HuH-7 (cell line): Measurements from ENCODE around the gene GOLGA6L7.
"Not testable (repeated sequence)": the region's sequence is repeated elsewhere in the genome, so short reads cannot be mapped to it uniquely, and the experiment has no call there.

Source experiments
- DNase-seq: peaks from one replicate; pipeline ENCODE4 v3.0.0; 2011; ENCODE audit warnings: low spot score

The GOLGA6L7 gene, protein sequence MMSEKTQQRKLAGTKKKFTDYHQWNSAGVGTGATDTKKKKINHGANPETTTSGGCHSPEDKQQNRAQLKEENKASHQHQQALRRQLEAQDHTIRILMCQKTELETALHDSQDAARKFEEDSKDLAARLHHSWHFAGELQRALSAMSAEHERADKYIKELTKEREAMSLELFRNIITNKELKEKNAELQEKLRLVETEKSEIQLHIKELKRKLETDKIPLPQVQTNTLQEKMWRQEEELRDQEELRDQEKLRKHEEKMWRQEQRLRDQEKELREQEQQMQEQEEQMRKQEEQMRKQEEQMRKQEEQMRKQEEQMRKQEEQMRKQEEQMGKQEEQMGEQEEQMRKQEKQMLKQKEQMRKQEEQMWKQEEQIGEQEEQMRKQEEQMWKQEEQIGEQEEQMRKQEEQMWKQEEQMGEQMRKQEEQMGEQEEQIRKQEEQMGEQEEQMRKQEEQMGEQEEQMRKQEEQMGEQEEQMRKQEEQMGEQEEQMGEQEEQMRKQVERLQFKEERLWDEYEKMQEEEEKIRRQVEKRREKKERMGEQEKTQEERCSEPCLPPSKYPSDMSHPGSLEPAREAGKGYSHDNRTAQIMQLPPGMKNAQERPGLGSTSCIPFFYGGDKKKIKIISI

DNA sequence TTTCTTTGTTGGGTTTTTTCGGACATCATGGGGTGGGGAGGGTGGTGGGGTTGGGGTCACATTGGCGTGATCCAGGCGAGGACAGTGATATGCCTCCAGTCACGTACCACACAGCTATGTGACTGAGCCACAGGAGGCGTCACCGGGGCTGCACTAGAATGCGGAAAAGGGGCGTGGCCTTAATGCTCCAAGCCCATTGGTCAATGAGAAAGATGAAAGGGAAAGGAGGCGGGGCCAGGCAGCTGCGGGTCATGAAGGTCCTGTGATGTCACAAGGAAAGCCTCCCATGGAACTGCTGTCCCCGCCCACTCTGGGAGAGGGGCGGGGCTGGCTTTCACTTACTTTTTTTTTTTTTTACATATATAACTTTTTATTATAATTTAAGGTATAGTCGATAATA lies at the start of gene GOLGA6L7:
GOLGA6L7 (minus strand) TSS at position 124 of the 400 bp plus-strand sequence; CDS start at position 29, 95 bp downstream.
- not testable (repeated sequence) for DNase-seq

DNA sequence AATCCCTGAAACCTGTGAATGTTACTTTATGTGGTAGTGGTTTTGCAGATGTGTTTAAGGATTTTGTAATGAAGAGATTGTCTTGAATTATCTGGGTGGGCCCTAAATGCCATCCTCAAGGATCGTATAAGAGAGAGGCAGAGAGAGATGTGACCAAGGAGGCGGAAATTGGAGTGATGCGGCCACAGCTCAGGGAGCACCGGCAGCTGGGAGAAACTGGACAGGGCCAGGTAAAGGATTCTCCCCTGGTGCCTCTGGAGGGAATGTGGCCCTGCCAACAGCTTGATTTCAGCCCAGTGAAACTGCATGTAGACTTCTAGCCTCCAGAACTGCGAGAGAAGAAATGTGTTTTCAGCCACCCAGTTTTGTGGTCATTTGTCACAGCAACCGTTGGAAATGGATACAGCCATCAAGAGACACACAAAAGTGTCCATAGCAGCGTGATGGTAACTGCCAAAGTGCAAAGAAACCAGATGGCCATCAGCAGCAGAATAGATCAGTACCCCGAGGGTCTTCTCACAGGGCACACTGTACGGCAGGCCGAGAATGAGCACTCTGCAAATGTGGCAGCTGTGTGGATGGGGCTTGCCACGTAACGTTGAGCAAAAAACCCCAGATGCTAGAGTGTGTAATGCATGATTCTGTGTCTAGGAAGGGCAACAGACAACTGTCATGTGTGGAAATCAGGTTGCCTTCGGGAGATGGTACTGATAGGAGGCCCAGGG lies 49.6 kb upstream of the GOLGA6L7 start:
- no peak for DNase-seq

DNA sequence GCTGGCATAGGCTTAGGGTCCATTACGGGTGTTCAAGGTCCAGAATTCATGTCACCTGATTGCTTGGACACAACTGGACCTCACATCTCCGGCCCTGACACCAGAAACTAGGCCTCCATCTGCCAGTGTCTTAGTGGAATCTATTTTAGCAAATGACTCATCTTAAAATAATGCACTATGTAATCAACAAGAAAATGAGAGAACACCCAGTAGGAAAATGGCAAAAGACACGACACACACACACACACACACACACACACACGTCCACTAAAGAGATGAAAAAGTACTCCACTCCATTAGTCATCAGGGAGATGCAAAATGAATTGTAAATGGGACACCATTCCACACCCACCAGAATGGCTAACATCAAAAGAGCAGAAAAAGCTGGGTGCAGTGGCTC lies 48.5 kb upstream of the GOLGA6L7 start:
- no peak for DNase-seq

DNA sequence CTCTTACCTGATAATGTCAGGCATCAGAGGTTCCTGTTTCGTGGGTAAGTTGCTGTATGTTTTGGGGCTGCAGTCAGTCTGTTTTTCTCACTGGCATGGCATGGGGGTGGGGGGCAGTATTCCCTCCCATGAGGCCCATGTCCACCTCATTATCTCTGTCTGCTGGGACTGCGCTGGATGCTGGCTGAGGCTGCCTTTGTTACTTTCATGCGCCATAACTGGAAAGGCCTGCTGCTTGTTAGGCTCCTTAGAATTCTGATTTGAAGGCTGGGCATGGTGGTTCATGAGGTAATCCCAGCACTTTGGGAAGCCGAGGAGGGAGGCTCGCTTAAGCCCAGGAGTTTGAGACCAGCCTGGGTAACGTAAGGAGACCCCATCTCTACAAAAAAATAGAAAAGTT lies 47.1 kb upstream of the GOLGA6L7 start:
- no peak for DNase-seq

DNA sequence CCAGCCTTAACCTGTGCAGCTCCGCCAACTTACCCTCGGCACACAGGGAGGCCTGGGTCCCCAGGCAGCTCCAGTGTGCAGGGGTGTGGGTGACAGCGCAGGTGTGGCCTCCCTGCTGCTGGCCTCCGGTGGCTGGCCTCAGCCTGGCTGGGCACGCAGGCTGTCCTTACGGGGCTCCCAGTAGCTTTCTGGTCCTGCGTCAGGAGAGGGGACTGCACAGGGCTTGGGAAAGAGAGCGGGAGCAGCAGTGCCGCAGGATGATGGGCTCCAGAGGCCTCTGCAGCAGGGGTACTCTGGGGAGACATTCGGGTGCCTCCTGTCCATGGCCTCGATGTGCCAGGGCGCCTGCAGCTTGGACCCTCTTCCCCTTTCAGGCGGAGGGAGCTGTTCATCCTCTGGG lies 46.7 kb upstream of the GOLGA6L7 start:
- no peak for DNase-seq

DNA sequence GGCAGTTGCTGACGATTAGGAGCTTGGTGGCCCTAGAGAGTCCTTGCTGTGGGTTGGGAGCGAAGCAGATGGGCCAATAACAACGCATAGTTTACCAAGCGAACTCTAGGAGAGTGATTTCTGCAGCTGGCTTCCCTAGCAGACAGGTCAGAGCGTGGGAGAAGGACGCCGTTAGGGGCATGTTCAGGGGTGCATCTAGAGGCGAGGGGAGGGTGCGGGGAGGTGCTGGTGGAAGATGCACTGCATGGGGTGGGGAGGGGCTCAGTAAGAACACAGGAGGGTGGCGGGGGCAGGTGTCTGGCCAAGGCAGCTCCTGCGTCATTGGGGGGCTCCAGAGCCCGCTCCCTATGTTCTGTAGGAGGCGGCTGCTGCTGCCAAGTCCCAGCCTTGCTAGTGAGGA lies 46.2 kb upstream of the GOLGA6L7 start:
- no peak for DNase-seq

DNA sequence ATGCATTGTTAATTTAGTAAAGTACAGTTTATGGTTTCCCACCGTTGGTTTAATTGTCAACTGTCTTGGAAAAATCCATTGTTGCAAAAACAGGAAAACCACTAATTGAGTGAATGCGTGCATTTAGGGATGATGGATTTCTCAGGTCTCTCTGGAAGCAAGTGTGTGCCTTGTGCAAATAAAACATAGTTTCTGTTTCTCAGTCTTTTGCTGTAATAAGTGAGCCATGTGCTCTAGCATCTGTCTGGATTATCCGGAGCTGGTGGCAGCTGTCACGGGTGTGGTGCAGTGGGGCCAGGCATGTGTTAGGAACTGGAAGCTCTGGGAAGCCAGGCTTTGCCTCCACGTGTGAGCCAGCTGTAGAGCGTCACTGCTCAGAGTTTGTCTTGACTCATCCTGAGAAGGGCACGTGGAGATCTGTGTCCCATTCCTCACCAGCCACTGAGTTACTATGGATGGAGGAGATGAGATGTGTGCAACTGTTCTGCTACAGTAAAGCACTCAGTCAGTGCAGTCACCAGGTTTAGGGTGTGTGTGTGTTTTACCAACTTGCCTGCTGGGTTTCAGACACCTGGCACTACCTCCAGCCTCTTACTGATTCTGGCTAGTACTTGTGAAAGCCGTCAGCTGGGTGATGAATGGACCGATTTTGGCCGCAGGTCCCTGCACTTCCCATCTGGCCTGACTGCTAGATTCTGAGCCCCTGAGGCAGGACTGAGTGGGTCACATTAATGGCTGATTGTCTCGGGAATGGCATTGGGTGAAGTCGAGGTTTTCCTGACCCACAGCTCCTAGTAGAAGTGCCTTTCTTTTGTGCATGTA lies 44.6 kb upstream of the GOLGA6L7 start:
- no peak for DNase-seq

DNA sequence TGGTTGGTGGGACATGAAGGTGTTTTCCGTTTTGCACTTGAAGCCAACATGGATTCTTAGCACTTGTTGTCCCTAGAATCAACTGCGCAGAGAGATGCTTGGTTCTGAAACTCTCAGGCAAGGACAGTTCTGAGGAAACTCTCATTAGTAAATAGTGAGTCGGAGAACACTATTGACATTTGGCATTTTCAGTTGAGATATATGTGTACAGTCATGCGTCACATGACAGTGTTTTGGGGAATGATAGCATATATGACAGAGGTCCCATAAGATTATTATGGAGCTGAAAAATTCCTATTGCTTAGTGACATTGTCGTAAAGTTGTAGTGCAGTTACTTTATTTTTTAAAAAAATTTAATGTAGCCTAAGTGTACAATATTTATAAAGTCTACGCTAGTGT lies 43.1 kb upstream of the GOLGA6L7 start:
- no peak for DNase-seq

DNA sequence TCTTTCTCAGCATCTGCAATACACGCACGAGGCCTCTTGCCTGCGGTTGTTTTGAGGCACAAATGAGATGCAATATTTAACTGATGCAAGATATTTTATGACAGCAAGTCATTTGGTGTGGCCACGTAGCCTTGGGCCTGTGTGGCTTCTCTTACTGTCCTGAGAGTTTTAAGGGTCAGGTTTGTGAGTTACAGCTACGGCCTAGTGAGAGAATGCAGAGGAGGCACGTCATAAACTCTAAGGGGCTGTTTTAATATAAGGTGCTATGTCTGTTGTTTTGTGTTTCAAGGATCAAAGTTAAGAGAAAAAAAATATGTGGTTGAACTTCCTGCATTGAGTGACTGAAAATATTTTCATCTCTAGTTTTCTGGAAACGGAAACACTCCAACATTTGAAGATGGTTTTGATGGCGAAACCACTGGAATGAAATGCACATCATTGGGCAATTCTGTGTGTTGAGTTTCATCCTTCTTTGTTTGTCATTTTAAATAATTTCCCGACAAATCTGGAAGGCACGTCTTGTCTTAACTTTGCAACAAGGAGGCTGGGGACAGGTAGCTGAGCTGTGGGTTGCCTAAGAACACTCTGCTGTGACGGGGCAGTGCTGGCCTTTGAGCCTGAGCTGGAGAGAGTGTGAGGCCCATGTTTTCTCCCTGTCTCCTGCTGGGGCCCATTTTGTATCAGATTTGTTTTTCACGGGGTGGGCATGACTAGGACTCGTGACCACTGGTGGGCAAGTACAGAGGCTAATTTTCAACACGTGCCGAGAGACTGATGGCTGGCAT lies 42.5 kb upstream of the GOLGA6L7 start:
- DNase-seq = no peak

DNA sequence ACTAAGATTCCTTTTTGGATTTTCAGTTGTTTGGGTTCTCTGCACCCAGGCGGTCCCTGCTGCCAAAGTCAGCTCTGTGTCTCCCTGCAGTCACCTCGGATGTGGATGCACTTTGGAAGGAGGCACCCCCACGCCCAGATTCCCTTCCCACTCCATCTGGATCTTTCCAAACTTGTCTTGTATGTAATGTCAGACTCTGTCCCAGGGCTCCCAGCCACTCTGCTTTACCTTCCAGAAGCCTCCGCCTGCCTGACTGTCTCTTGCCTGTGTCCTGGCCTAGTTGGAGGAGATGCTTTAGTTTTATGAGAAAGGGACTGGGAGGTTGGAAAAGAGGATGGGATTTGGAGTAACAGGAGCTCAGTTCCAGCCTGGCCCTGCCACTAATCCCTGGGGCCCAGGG lies 41.8 kb upstream of the GOLGA6L7 start:
- DNase-seq = not testable (repeated sequence)

DNA sequence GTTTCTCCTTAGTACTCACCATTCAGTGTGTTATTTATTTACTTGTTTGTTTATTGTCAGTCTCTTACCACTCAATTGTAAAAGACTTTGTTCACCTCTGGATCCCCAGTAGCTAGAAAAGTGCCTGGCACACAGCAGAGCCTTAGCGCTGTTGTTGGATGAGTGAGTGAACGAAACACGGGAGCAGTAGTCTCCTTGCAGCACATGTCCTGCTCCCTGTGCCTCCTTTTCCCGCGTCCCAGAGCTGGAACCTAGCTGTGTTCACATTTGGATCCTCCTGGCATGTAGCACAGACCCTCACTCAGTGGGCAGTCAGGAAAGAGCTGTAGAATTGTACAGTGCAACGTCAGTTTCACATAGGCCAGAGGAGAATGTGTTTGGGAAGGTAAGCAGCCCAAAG lies 41.4 kb upstream of the GOLGA6L7 start:
- DNase-seq = not testable (repeated sequence)

DNA sequence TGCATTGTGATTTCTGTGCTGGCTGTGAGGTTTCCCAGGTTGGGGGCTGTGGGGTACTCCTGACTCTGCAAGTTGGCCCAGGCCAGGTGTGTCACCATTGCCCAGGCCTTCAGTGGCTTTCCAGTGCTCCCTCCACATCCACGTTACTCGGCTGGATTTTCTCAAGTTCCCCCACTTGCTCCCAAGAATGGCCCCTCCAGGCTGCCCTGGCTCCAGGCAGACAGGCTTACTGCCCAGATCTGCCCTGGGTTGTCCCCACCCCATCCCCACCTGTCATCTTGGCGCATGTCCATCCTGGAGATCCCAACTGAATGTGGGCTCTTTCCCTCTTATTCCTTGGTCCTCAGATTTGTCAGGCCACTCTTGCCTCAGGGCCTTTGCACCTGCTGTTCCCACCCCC lies 40.9 kb upstream of the GOLGA6L7 start:
- no peak for DNase-seq

DNA sequence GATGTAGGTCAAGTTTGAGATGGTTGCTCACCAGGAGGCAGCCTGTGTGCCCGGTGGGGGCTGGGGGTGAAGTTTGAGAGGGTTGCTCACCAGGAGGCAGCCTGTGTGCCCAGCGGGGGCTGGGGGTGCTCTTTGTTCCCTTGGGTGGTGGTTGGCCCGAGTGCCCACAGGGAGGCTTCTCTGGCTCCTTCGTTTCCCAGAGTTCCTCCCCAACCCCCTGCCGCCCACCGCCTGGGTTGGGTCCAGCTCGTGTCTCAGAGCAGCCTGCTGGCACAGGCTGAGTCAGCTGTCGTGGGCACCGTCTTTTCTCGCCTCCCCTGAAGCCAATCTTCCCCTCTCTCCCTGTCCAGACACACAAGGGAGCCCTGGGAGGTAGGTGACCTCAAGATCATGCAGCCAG lies 40.5 kb upstream of the GOLGA6L7 start:
- no peak for DNase-seq

DNA sequence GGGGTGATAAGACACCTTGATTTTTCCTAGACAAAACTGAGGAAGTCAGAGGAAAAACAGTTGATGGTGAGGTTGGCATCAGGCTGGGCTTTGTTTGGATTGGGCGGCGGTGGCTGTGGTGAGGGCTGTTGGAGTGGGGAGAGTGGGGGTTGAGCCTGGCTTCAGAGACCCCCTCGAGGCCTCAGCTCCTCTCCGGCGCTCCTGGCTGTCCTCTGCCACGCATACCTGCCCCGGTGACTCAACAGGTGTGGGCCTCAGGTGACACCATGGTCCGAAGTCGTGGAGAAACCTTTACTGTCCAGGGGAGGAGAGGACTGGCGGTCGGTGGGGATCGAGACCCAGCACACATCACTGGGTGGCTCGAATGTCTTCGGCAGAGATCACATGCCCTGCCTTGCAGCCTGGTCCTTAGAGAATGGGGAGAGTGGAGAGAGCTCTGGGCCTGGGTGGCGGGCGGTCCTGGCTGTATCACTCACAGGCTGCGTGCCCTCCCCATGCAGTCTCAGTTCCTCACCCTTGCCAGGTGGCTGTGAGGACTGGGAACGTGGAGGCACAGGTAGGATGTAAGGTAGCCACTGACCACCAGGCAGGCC lies 40.0 kb upstream of the GOLGA6L7 start:
- no peak for DNase-seq

DNA sequence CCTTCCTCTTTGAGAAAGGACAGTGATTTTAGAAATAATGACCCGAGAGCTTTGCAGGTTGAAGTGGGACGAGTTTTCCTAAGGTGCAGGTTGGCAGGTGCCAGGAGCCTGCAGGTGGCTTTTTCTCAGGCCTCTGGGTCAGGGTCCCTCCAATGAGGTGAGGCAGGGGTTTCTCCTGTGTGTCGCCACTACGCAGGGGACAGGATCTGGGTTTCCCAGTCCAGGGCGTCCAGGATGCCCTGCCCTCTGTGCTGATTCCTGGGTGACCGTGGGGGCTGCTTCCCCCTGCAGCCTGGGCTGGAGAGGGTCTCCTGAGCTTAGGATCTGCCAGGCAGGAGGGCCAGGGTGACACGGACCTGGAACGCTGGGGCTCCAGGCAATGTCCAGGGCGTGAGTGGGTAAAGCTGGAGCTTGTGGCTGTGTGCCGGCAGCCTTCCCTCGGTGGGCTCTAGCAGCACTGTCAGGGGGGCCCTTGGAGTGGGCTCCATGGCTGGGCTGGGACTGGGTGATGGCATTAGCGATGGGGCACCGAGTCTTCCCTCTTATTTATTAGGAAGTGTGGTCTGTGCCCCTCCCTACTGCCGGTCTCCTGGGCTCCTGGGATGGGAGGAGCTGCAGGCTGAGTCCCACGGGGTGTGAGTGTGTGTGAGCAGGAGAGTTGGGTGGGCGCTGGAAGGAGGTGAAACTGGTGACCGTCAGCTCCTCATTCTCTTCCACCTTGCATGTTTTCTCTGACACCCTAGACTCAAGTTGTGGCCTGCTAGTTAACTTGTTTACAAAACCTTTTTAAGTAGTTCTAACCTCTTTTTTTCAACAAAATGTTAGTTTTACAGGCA lies 39.1 kb upstream of the GOLGA6L7 start:
- DNase-seq = no peak

DNA sequence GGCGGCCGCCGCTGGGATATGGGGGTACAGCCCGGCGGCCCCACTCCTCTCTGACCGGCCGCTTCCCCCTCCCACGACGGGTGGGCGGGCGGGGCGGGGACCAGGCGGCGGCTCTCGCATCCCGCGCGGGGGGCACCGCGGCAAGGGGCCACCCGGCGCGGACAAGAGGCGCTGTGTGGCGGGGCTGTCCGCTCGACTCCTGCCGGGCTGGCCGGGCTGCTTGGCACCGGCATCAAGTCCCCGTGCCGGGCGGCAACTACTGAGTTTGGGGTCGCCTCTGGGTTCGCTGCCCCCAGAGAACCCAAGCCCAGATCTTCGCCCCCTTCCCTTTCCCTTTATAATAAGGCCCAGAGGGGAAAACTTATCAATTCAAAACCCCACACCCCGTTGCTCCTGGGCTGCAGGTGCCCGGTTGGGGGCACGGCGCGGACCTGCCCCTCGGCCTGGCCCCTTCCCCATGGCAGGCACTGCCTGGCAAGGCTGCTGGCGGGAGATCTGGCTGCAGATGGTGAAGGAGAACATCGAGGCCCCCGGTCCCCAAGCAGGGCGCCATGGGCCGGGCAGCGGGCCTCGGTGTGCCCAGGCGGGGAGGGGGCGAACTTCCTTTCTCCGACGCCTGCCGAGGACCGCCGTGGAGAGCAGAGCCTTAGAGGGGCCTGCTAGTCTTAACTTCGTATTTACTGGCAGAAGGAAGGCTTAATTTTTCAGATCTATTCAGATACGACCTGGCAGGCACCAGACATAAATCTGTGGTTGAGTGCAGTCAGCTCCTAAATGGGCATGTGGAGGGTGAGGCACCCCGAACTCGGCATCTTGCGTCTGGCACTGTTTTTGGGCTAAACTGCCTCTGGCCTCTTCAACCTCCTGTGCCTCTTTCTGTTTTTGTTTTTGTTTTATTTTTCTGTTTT lies 38.2 kb upstream of the GOLGA6L7 start:
- no peak for DNase-seq

DNA sequence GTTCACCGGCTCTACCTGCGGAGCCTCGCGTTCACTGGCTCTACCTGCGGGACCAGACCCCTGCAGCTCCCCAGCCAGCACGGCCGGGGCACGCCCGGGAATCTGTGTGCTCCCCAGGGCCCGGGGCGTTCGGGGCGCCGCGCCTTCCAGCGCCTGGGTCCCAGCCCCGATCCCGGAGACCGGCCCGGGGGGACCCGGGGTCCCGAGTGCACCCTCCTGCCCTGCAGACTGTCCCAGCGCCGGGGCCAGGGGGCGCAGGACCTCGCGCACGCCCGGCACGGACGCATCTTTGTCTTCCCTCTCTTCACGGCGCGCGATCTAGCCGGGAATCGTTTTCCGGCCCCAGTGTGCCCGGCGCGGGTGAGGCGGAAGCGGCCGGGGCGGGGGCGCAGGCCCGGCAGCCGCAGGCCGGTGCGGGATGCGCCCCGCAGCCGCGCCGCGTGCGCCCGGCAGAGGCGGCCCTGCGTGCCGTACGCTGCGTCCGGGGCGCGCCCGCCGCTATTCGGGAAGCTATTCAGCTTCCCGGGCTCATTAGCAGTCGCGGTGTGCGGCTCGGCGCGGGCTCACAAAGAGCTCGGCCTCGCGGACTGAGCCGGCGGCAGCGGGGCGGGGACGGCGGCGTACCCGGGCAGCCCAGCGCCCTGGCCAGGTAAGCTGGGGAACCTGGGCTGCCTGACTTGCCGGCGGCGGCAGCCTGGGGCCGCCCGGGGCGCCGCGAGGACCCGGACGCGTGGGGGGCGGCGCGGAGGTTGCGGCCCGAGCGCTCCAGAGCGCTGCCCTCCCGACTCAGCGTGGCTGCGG lies 37.4 kb upstream of the GOLGA6L7 start, which contains the start of gene APBA2:
APBA2 (plus strand) TSS at position 345 of the 801 bp plus-strand sequence. CDS start 167,911 bp downstream, outside the sequence.
- DNase-seq = no peak

DNA sequence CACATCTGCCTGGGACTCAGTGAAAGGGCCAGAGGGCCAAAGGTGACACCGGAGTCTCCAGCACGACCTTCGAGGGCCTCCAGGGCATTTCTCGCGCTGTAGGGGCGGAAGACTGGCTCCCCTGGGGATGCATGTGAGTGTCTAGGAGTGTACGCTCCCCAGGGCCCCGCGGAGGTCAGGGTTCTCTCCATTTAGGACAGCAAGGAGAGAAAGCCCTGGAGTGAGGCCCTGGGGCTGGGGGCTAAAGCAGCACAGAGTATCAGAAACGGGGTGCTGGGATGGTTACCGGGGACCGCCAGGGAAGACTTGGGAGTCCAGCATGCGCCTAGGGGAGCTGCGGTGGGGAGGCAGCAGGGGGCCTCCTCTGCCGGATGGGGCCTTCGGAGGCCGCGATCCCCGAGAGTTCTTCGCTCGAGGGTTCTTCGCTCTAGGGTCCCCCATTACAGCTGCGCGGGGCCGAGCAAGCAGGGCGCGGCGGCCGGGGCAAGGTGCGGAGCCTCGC lies 36.7 kb upstream of the GOLGA6L7 start:
- no peak for DNase-seq
